ENCODE measurements around the gene SOS2.

GRCh38 chr14:50198499-50198898 is 32.9 kb downstream of the SOS2 start:
- no peak for TF ChIP-seq CTCF (conservative IDR thresholded peaks at IDR 0.05; ENCODE audit: low read depth, low read length)
- TF ChIP-seq EZH2 (IDR thresholded peaks at IDR 0.05; ENCODE audit: borderline replicate concordance, low read depth, low read length, poor library complexity, severe bottlenecking) = no peak

Data from A673 (cell line).